Measurements from ENCODE around the gene COX10.
"Not testable (repeated sequence)": the region's sequence is repeated elsewhere in the genome, so short reads cannot be mapped to it uniquely, and the experiment has no call there.

The COX10 gene

GRCh38 chr17:14209215-14209614 lies 139.9 kb downstream of the COX10 start:
- peaks cover 25% of the 10 kb centered on the region; the same call in 1 of the 2 replicates for H4K20me1 ChIP-seq
- H3K27ac ChIP-seq: no peak overlapping the region
- no peaks in the 10 kb centered on the region for H3K27me3 ChIP-seq
- H3K9ac ChIP-seq: no peak overlapping the region
- TF ChIP-seq Cebpa-rat (IDR thresholded peaks at IDR 0.05): no peak
- H3K36me3 ChIP-seq: peaks cover 75% of the 10 kb centered on the region
- no peak overlapping the region for H3K4me3 ChIP-seq
- no peaks in the 10 kb centered on the region for H3K4me1 ChIP-seq
- peaks cover 13% of the 10 kb centered on the region for H3K9me3 ChIP-seq
- H3K4me2 ChIP-seq: no peak overlapping the region

DNA sequence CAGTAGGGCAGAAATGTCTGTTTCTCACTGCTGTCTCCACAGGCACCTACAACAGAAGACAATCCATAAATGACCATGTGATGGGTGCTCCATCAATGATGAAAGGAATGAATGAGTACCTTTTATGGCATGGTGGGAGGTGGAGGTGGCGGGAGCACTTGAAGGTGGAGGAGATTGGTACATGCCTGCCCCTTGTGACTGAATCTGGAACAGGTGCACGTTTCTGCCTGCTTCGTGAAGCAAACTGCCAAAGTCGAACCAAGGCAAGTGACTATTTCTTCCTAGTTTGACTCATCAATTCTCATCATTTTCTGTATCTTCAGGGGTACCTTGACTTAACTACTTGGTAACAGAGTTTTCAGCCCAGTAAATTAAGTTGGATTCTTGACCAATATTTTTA lies 141.9 kb downstream of the COX10 start:
- no peak for TF ChIP-seq Cebpa-rat (IDR thresholded peaks at IDR 0.05)
- Histone ChIP-seq H3K4me3 (no peak overlapping the region), H3K4me2 (no peak overlapping the region), H3K36me3 (peaks cover 58% of the 10 kb centered on the region), H3K4me1 (no peaks in the 10 kb centered on the region), H3K27ac (no peak overlapping the region), H3K9me3 (peaks cover 13% of the 10 kb centered on the region), H3K27me3 (no peaks in the 10 kb centered on the region), H3K9ac (no peak overlapping the region), H4K20me1 (peaks cover 8% of the 10 kb centered on the region; the same call in 1 of the 2 replicates)

DNA sequence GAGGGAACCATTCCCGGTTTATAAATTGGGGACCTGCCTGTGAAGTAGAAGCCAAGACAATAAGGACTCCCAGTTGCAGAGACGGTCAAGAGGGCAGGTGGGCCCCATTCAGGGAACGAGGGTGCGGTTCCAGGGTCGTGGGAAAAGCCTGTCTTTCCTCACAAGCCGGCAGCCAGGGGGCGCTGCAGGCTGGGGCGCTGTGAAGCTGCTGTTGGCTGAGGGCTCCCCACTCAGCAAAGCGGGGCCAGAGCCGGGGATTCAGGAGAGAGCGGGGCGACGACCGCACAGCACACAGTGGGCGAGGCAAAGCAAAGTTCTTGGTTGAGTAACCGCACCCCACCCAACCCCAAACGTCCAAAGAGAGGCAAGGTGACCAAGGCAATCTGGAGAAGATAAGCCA lies 142.5 kb downstream of the COX10 start:
- no peaks in the 10 kb centered on the region for H3K4me1 ChIP-seq
- no peak overlapping the region for H3K9ac ChIP-seq
- H3K4me3 ChIP-seq: no peak overlapping the region
- no peaks in the 10 kb centered on the region for H3K27me3 ChIP-seq
- TF ChIP-seq Cebpa-rat (IDR thresholded peaks at IDR 0.05): no peak
- peaks cover 13% of the 10 kb centered on the region for H3K9me3 ChIP-seq
- H3K27ac ChIP-seq: no peak overlapping the region
- H4K20me1 ChIP-seq: peaks cover 4% of the 10 kb centered on the region; the same call in 1 of the 2 replicates
- no peak overlapping the region for H3K4me2 ChIP-seq
- H3K36me3 ChIP-seq: peaks cover 53% of the 10 kb centered on the region

DNA sequence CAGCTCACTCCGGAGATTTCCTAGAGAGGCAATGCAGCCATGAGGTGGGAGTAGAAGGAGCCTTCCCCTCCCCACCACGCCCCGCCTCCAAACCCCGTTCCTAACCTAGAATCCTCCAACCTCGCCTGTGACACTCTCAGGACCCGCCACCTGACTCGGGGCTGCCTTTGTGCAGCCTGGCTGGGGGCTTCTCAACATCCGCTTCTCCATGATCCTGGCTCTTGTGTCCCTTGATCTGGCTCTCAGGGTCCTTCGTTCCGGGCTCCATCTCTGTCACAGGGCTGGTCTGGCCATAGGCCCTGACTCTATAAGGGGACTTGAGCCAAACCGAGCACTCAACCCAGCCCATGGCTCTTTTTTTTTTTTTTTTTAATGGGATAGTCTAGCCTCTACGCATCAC lies 143.1 kb downstream of the COX10 start:
- Histone ChIP-seq H3K4me1 (no peaks in the 10 kb centered on the region), H4K20me1 (no peaks in the 10 kb centered on the region), H3K4me2 (no peak overlapping the region), H3K9ac (no peak overlapping the region), H3K27ac (no peak overlapping the region), H3K27me3 (no peaks in the 10 kb centered on the region), H3K4me3 (no peak overlapping the region), H3K9me3 (peaks cover 13% of the 10 kb centered on the region), H3K36me3 (peaks cover 47% of the 10 kb centered on the region)
- no peak for TF ChIP-seq Cebpa-rat (IDR thresholded peaks at IDR 0.05)

DNA sequence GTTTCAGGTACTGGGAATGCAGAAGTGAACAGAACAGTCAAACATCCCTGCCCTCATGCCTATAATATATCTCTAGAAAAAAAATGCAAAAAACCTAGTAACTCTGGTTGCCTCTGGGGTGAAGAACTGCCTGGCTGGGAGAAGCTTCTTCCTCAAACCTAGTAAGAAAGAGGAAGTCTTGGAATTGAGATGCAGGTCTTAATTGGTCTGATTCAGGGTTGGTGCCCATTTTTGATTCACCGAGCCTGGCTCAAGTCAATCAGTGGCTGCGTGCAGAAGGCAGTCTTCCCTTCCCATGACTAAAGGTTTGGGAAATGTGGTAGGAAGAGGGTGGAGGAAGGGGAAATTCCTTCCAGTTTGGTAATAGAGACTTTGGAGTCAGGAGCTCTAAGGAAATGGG lies 145.0 kb downstream of the COX10 start:
- H3K9me3 ChIP-seq: peaks cover 13% of the 10 kb centered on the region
- H3K4me3 ChIP-seq: no peak overlapping the region
- no peak for TF ChIP-seq Cebpa-rat (IDR thresholded peaks at IDR 0.05)
- no peaks in the 10 kb centered on the region for H3K27me3 ChIP-seq
- no peaks in the 10 kb centered on the region for H4K20me1 ChIP-seq
- H3K36me3 ChIP-seq: peaks cover 29% of the 10 kb centered on the region
- H3K4me1 ChIP-seq: no peaks in the 10 kb centered on the region
- H3K4me2 ChIP-seq: no peak overlapping the region
- no peak overlapping the region for H3K27ac ChIP-seq
- H3K9ac ChIP-seq: no peak overlapping the region

DNA sequence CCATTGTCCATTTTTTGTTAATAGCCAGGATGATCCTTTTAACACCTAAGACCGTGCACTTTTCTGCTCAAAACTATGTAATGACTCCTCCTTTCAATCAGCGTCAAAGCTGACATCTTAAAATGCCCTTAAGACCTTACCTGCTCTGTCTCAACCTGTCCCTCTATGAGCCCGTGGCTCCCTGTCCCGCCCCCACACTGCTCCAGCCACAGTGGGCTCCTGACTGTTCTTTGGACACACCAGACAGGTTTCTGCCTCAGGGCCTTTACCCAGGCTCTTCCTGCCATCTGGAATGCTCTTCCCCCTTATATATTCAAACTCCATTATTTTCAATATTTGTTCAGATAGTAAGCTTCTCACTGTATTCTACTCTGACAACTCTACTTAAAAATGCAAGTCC lies 153.3 kb downstream of the COX10 start:
- Histone ChIP-seq H3K4me1 (no peaks in the 10 kb centered on the region), H3K9me3 (no peaks in the 10 kb centered on the region), H3K9ac (no peak overlapping the region), H4K20me1 (no peaks in the 10 kb centered on the region), H3K27ac (no peak overlapping the region), H3K27me3 (no peaks in the 10 kb centered on the region), H3K36me3 (no peaks in the 10 kb centered on the region), H3K4me2 (no peak overlapping the region), H3K4me3 (no peak overlapping the region)
- TF ChIP-seq Cebpa-rat (IDR thresholded peaks at IDR 0.05): no peak

DNA sequence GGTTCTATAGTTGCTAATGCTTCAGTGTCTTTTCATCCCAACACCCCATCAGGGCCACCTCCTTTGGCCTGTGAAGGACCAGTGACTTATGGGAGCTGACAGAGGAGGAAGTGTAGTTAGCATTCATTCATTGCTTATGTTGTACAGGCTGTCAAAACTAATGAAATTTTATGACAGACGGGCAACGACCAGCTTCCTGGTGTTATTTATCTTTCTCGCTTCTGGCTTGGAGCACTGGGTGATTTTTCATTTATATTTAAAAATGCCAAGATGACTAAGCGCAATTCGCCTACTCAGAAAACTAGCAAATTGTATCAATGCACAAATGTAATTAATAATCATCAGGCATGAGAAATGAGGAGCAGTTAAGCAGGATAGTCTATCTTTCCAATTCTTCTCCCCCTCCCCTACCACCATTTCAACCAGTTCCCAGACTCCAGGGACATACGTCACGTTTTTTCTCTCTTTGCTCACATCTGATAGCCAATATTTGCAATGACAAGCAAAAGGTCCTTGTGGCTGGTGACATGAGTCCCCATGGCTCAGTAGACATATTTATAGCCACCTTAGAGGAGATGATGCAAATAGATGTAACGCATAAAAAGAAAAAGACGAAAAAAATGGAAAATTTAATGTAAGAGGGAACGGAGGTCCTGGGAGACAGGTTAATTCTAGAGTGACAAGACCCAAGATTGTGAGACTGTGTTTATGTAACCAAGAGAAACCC lies 156.1 kb downstream of the COX10 start:
- no peaks in the 10 kb centered on the region for H4K20me1 ChIP-seq
- no peaks in the 10 kb centered on the region for H3K9me3 ChIP-seq
- H3K27me3 ChIP-seq: no peaks in the 10 kb centered on the region
- no peak overlapping the region for H3K4me2 ChIP-seq
- H3K36me3 ChIP-seq: no peaks in the 10 kb centered on the region
- no peak overlapping the region for H3K9ac ChIP-seq
- no peak overlapping the region for H3K4me3 ChIP-seq
- no peaks in the 10 kb centered on the region for H3K4me1 ChIP-seq
- H3K27ac ChIP-seq: no peak overlapping the region
- no peak for TF ChIP-seq Cebpa-rat (IDR thresholded peaks at IDR 0.05)

DNA sequence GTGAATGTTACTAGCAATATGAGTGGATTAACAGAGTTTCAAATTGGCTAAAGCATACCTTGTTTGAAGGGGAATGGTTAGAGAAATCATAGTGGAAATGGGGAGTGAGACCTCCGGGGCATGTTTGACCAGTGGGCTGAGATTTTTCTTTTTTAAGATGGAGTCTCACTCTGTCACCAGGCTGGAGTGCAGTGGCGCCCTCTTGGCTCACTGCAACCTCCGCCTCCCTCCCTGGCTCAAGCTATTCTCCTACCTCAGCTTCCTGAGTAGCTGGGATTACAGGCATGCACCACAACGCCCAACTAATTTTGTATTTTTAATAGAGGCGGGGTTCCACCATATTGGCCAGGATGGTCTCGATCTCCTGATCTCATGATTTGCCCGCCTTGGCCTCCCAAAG lies 157.7 kb downstream of the COX10 start:
- H3K4me3 ChIP-seq: no peak overlapping the region
- no peaks in the 10 kb centered on the region for H3K4me1 ChIP-seq
- H4K20me1 ChIP-seq: no peaks in the 10 kb centered on the region
- no peak overlapping the region for H3K4me2 ChIP-seq
- TF ChIP-seq Cebpa-rat (IDR thresholded peaks at IDR 0.05): no peak
- H3K36me3 ChIP-seq: no peaks in the 10 kb centered on the region
- peaks cover 3% of the 10 kb centered on the region; the same call in 1 of the 2 replicates for H3K9me3 ChIP-seq
- H3K9ac ChIP-seq: no peak overlapping the region
- no peak overlapping the region for H3K27ac ChIP-seq
- no peaks in the 10 kb centered on the region for H3K27me3 ChIP-seq

DNA sequence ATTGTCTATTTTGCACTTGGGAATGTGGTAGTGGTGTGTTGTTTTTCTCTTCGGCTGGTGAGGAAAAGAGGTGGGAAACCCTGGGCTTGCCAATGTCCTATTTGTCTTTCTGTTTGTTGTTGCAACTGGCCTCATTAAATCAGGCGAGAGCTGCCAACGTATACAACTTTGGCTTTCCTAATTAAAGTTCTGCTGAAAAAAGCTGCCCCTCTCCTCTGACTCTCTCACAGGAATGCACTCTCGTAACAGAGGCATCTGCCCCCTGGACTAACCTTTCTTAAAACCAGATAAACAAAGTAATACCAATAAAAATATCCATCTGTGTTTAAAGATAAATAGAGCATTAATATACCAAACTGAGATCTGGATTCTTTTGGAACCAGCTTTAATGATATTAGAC lies 159.6 kb downstream of the COX10 start:
- no peak overlapping the region for H3K9ac ChIP-seq
- no peaks in the 10 kb centered on the region for H3K4me1 ChIP-seq
- peaks cover 3% of the 10 kb centered on the region; the same call in 1 of the 2 replicates for H3K9me3 ChIP-seq
- H4K20me1 ChIP-seq: no peaks in the 10 kb centered on the region
- H3K27me3 ChIP-seq: no peaks in the 10 kb centered on the region
- no peak overlapping the region for H3K4me3 ChIP-seq
- no peak overlapping the region for H3K4me2 ChIP-seq
- no peak overlapping the region for H3K27ac ChIP-seq
- TF ChIP-seq Cebpa-rat (IDR thresholded peaks at IDR 0.05): no peak
- no peaks in the 10 kb centered on the region for H3K36me3 ChIP-seq

- H3K4me3 ChIP-seq, H3K27me3 ChIP-seq, H3K4me1 ChIP-seq, H3K9ac ChIP-seq, H3K9me3 ChIP-seq, H4K20me1 ChIP-seq, H3K4me2 ChIP-seq, H3K27ac ChIP-seq, H3K36me3 ChIP-seq: not testable (repeated sequence)
These were observed 161.9 kb downstream of the COX10 start for GRCh38 chr17:14231187-14231586.

DNA sequence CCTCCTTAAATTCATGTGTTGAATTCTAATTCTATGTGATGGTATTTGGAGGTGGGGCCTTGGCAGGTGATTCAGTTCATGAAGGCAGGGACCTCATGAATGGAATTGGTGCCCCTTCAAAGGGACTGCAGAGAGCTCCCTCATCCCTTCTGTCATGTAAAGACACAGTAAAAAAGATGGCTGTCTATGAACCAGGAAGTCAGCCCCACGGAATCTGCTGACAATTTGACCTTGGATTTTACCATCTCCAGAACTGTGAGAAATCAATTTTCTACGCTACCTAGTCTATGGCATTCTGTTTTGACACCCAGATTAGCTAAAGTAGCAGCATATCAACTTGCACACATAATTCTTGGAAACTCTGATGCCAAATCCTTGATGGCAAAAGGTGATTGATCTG lies 165.7 kb downstream of the COX10 start:
- H3K27ac ChIP-seq: not testable (repeated sequence)

GRCh38 chr17:14236032-14236431 lies 166.7 kb downstream of the COX10 start:
- H3K4me2 ChIP-seq, H3K4me1 ChIP-seq, H3K27ac ChIP-seq, H3K9ac ChIP-seq, H3K4me3 ChIP-seq, H3K27me3 ChIP-seq, H3K36me3 ChIP-seq, H4K20me1 ChIP-seq, H3K9me3 ChIP-seq: not testable (repeated sequence)

More for the DNA sequence above, 165.7 kb downstream of the COX10 start:
- H3K9ac ChIP-seq, H3K4me3 ChIP-seq, H3K36me3 ChIP-seq, H4K20me1 ChIP-seq, H3K4me1 ChIP-seq, H3K4me2 ChIP-seq, H3K27me3 ChIP-seq, H3K9me3 ChIP-seq: not testable (repeated sequence)

GRCh38 chr17:14236762-14237161 lies 167.5 kb downstream of the COX10 start, which contains the start of gene CDRT15:
Gene CDRT15, minus strand, starts transcription at chr17:14236862. Its CDS starts 29 bp downstream, at chr17:14236833.
- not testable (repeated sequence) for H3K4me1 ChIP-seq, H4K20me1 ChIP-seq, H3K4me3 ChIP-seq, H3K36me3 ChIP-seq, H3K27ac ChIP-seq, H3K4me2 ChIP-seq, H3K27me3 ChIP-seq, H3K9me3 ChIP-seq, H3K9ac ChIP-seq

GRCh38 chr17:14239271-14239670 lies 170.0 kb downstream of the COX10 start:
- not testable (repeated sequence) for H4K20me1 ChIP-seq, H3K27ac ChIP-seq, H3K9ac ChIP-seq, H3K4me2 ChIP-seq, H3K36me3 ChIP-seq, H3K4me3 ChIP-seq, H3K4me1 ChIP-seq, H3K27me3 ChIP-seq, H3K9me3 ChIP-seq

Measured in BLaER1 (cell line).